Stimulated activated CD8-positive, alpha-beta memory T cell treated with anti-CD3 and anti-CD28 coated beads, Interleukin-7, amount 100 ng/mL, for 4 hours (primary cell): ENCODE results near the gene CADM1.

Experiments used
- DNase-seq, 2 donors: peaks; one replicate each; pipeline ENCODE4 v3.0.0-alpha.2; 2020; ENCODE audit warnings: low read depth in 2 of 2

CADM1 gene

DNA sequence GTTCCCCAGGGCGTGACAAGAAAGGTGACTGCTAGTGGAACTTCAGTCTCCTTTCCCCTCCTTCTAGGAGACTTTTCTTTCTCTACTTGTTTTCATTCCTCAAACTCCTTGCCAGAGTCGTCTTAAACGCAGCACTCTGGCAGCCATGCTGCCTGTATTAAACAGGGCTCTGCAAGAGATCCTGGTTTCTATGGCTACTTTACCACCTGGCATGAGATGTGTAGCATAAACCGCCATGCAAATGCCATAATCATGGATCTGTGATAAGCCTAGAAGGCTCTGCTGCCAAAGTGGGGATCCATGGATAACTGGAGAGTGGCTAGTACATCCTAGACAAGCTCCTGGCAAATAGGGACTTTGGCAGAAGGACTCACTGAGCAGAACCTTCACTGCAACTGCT lies 321.1 kb downstream of the CADM1 start:
- DNase-seq, result no peak

DNA sequence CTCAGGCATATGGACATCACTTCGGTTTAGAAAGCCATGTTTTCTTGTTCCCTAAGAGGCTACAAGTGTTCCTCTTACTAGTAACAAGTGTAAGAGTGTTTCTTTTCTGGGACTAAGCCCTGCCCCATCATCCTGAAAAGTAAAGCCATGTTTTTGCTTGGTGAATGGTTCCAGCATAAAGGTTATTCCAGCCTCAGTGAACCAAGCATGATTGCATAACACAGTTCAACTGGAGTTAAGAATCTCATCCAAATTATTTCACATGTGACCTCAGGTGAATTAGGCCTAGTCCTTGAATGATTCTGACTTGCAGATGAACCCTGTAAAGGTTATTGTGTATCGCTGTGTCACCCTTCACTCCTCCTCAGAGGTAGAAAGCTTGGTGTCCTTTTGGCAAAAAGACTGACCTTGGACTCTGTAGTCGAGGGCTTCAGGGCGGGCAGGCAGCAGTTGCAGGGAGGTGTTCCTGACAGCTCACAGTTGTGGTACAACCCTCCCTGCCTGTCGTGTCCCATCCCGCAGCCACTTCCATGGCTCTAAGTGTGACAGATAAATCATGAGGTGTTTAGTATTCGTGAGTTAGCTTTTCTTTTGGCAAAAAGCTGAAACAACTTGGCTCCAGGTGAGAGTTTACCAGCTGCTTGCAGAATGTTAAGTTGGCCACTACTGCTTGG lies 321.8 kb downstream of the CADM1 start:
- DNase-seq, result no peak

GRCh38 chr11:115181538-115181937 lies 322.7 kb downstream of the CADM1 start:
- DNase-seq, result no peak

DNA sequence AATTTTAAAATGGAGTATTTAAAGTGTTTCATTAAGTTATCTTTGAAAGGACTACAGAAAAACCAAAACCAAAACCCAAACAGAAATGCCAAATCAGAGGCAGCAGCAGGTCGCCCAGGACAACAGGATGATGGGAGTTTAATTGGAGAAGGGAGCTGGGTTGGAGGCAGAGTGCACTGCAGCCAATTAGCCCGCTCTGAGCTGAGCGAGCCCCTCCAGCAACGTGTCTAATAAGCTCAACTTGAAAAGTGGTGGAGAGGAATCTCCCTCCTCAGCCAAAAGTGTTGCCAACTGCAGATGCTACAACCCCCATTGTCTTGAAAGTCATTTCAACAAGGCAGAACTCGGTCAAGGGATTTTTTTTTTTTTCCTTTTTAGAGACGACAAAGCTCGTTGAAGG lies 323.9 kb downstream of the CADM1 start:
- no peak for DNase-seq

- no peak for DNase-seq
Measured at GRCh38 chr11:115179636-115180035, 324.6 kb downstream of the CADM1 start.

GRCh38 chr11:115178705-115179104 lies 325.5 kb downstream of the CADM1 start:
- DNase-seq, result no peak

DNA sequence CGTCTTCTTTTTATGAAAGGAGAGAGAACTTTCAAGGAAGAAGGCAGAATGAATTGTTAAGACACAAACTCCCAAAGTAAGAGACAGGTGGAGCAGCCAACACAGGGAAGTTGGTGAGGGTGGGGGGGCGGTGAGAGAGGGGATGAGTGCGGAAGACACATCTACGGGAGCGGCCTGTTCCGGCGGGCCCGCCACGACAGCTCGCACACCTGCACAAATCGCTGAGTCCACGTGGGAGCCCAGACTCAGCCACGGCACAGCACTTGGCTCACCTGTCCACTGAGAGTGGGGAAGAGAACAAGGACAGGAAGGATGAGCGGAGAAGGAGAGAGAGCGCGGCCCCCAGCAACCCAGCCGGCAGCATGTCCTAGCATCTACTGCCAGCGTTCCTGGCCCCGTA lies 331.1 kb downstream of the CADM1 start:
- no peak for DNase-seq

DNA sequence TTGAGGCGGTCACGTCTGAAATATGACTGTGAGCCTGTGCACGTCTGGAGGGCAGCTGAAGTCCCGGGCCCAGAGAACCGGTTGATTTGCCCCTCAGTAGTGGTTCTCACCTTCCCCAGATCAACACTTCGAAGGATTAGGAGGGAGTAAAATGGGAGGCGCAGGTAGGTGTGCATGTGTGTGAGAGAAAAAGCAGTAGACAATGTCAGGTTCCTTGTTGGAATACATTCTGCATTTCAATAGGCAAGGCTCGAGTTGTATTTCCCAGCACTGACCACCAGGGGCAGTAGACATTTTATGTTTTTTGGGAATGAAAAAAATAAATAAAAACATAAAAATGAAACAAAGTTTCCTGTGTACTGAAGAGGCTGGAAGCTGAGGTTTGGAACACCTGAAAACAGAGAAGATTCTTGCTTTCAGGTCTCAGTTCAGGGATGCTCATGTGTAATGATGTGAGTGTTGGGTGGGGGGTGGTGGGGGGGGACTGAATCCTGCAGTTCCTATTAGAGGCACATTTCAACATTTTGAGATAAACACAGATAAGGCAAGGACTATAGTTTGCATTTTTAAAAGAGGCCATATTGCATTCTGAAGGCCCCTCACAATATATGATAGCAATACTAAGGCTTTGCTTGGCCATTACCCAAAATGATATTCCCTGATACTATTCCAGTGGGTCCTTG lies 333.9 kb downstream of the CADM1 start:
- DNase-seq, result no peak

DNA sequence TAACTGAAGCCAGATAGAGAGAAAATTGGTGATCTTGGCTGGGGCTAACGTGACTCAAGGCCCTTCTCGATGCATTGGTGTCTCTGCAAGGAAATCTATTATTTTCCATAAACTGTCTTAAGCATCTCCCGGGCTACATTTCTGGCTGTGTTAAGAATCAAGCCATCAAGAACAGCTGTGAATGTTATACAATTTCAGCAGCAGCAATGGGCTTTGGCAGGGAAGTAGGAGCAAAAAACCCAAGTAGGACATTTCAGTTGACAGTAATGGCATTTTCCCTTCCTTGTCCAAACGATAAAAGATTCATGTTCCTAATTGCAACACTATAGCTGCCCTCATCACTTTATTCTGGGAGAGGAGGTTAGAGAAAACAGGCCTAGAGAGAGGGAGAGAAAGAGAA lies 335.0 kb downstream of the CADM1 start:
- DNase-seq, result no peak

GRCh38 chr11:115168686-115169085 lies 335.5 kb downstream of the CADM1 start:
- DNase-seq, result no peak

- DNase-seq, result no peak
Measured at GRCh38 chr11:115168229-115168671, 336.0 kb downstream of the CADM1 start.

DNA sequence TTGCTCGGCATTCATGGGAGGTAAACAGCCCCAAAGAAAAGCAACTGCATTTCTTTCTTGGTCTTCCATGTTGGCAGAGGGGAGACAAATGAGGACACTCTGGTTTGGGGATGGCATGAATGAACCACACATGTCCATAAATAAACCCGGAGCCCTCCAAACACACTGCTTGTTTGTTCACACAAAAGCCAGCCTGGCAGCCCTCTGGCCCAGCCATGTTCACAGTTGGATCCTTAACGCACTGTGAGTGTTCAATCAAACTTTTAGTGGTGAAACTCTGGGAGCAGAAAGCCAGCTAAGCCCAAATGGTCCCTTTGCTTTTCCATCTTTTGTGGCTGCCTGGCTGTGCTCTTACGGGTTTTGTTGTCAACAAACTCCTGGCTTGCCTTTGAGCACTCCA lies 336.8 kb downstream of the CADM1 start:
- DNase-seq, result no peak

GRCh38 chr11:115166820-115167219 lies 337.4 kb downstream of the CADM1 start:
- no peak for DNase-seq

DNA sequence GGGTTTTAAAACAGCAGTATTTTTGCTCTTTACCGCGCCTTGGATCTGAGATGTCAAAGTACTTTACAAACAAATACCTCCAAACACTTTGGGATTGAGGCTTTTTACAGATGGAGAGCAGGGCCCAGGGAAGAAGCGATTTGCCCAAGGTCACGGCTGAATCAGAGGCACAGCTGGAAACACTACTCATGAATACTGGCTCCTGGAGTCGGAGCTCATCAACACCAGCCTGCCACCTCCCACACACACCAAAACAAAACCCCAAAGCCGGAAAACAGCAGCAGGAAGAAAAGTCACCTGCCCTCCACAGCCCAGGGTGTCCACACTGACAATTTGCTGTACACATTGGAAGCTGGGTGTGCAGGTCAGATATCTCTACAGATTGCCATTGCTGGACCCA lies 339.4 kb downstream of the CADM1 start:
- DNase-seq, result no peak

DNA sequence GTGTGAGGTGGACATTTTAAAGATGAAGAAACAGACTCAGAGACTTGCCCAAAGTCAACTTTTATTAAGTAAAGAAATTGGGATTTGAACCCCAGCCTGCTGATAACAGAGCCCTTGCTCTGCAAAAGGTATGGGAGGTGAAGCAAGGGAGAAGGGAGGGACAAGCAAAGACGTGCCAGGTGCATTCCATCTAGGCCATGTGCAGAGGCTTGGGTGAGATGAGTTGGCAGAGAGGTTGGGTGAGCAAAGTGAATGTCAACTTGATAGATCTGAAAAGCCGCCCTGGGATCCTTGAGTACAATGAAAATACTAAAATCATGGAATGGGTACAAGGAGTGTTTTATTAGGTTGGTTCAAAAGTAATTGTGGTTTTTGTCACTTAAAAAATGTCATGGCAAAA lies 341.3 kb downstream of the CADM1 start:
- DNase-seq, result no peak

DNA sequence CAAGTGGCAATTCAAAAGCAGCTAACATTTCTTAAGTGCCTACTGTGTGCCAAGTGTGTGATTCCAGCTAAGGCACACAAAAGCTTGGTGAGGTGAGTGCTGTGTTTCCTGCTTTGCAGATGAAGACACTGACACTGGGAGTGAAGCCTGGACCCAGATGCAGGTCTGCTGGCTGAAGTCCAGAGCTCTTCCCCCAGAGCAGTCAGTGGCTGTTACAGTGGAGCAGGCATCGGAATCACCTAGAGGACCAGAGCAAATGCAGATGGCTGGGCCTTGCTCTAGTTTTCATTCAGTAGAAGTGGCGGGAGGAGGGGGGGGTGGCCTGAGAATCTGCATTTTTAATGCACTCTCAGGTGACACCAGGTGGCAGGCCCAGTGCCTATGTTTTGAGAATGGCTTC lies 342.3 kb downstream of the CADM1 start:
- no peak for DNase-seq

GRCh38 chr11:115159207-115159606 lies 345.0 kb downstream of the CADM1 start:
- no peak for DNase-seq

DNA sequence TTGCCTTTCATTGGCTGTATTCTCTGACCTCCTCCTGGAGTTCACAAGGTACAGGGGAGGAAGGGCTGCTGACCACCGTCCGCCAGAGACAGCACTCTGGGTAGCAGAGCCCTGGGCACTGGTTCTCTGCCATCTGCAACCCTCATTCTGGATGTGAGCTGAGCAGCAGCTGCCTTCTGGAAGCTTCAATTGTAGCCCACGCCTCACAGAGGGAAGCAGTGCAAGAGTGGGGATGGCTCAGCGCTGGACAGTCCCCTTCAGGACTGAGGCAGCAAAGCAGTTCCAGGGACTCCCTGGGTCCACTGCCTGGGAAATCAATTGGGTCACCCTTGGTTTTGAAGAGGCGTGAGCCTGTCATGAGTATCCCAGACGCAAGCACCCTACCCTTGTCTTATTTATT lies 346.2 kb downstream of the CADM1 start:
- no peak for DNase-seq

GRCh38 chr11:115157247-115157646 lies 347.0 kb downstream of the CADM1 start:
- DNase-seq, result no peak

DNA sequence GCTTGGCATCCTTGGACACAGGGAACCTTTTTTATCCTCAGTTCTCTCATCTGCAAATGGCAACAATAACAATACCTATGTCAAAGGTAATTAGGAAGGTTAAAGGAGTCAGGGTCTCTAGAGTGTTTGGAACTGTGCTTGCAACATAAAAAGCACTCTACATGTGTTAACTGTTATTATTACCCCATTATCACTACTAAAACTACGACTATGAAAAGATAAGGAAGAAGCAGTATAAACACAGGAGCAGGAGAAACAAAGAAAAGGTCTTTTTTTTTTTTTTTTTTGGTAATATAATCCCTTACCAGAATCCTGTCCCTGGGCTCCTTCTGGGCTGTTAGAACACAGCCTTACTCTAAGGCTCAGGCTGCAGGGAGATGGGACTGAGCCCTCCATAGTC lies 348.2 kb downstream of the CADM1 start:
- DNase-seq, result no peak

DNA sequence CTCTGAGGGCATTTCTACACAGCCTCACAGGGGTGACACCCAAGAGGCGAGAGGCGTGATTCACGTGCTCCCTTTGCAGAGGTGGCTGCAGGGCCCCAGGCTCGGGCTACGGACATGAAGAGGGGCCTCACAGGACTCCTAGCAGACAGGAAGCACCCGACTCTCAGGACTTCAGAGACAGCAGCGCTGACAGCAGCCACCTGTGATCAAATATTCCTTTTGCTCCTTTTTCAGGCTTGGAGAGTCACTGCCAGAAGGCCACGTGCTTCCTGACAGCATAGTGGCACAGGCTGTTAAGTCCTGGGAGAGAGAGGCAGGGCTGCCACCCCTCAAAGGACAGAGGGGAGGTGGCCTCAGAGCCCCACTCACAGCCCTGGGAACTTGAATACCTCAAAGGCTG lies 348.9 kb downstream of the CADM1 start:
- DNase-seq, result no peak

DNA sequence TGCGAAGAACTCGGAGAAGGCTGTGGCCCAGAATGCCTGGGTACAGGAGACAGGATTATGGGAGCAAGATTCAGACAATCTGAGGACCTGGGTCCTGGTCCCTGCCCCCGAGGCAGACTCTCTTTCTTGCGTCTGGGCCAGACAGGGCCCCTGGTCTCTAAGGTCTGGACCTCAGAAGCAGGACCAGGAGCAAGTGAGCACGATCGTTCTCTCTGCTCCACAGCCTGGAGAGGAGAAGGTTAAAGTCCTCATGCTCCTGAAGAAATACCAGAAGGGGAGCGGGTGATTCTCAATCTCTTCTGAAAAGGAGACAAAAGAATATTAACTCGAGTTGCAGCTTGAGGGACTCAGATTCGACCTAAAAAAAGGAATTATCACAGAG lies 349.9 kb downstream of the CADM1 start:
- DNase-seq, result no peak

DNA sequence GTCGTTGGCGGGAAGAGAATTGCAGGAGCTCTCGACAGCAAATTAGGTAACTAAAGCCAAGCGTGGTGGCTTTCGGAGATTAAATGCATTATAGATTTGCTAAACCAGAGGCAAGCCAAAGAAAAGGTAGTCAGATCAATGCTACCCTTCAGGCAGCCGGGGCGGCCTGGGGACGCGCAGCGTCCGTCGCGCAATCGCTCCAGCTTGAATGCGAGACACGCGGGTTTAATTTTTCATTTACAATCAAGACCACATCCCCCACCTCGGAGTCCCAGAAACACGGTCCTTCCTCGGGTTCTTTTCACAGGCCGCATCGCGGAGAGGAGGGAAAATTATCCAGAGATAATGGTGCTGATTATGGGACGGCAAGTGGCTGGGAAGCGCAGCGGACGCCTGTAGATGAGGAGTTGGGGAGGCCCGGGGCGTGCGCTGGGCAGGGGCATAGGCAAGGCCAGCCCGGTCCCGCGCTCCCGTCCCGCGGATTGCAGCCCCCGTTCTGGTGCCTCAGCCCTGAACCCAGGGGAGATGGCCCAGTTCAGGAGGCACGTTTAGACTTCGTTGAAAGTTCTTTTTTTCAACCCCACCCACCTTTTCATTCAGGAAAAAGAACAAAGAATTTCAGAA lies 350.4 kb downstream of the CADM1 start:
- no peak for DNase-seq
